Motor neuron (in vitro differentiated cells): ENCODE measurements around the gene EIF5A. TPM values are rescaled to one million over a fixed set of nuclear protein-coding genes. Genes with fewer than 3 reads are reported as not detected.

Experiments used
- ATAC-seq, 8 experiments: fragments of 200-7000 bp; cut with Tn5 transposase; replicated peaks in 6 of 8; 2 replicates each; pipeline ENCODE4 v1.8.0; 2021; ENCODE audit warnings: mild to moderate bottlenecking in 8 of 8, moderate library complexity in 8 of 8
- H3K27ac ChIP-seq, 2 donors: fragments of 250-450 bp; sonication (Bioruptor Pico); 2 replicates each; pipeline ENCODE4 v1.9.0; 2021; ENCODE audit warnings: antibody characterized with exemption in 2 of 2, mild to moderate bottlenecking in 2 of 2, moderate library complexity in 1 of 2
- H3K4me1 ChIP-seq, 2 donors: fragments of 250-450 bp; sonication (Bioruptor Pico); replicated peaks in 1 of 2; 2 replicates each; pipeline ENCODE4 v1.6.1; 2021; ENCODE audit warnings: antibody characterized with exemption in 2 of 2, mild to moderate bottlenecking in 2 of 2, moderate library complexity in 1 of 2
- H3K4me3 ChIP-seq, 5 donors: fragments of 250-450 bp; sonication (Bioruptor Pico); 2 replicates each; pipeline ENCODE4 v1.9.0; 2021; ENCODE audit warnings: antibody characterized with exemption in 5 of 5, mild to moderate bottlenecking in 5 of 5, moderate library complexity in 4 of 5
- WGBS, 10 experiments: fragments of 450-650 bp; shearing (Covaris generic); methylation state at CpG; one replicate each; pipeline ENCODE4 v1.0.0; 2022; 5-methylcytosine and 5-hydroxymethylcytosine counted together
- in situ Hi-C, 9 experiments: fragments of 400-800 bp; cut with MboI; loops; one replicate each; pipeline ENCODE4 v1.15.0; 2021; ENCODE audit warnings: low sequenced_read_pairs in 9 of 9, low pct_unique_long_range_greater_than_20kb in 2 of 9; ENCODE audit not compliant: unreplicated experiment in 9 of 9
- total RNA-seq, 8 experiments: library from RNA; unstranded; fragments of 300-600 nt; gene quantifications; 2 replicates each; pipeline versions ENCODE4 v1.2.3 to v1.2.4, GENCODE V29; 2022

EIF5A gene
- total RNA-seq, 8 experiments from 2014 or later = 104 to 785 (median 231) TPM

DNA sequence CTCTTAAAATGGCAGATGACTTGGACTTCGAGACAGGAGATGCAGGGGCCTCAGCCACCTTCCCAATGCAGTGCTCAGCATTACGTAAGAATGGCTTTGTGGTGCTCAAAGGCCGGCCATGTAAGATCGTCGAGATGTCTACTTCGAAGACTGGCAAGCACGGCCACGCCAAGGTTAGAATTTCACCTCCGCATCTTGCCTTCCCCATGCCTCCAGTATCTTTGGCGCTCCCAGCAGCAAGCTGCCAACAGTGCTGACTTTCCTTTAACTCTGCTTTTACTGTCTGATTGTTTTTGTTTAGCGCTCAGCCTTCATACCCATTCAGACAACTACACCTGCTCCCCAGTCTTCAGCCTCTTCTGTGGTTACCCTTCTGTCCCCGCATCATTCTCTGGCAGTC lies 2.2 kb downstream of the EIF5A start:
- Histone ChIP-seq H3K27ac (no peak overlapping the region), H3K4me1 (peaks cover 17 to 22% of the 10 kb centered on the region in 2 donors), H3K4me3 (peak overlapping the region in 1 of 5 donors; percentile 83)
- ATAC-seq = no peak
- 80 to 100% (median 95%) methylated on average over 1 to 9 of the region's 12 CpGs; no CpG with 5 or more reads in 1 of the 10 experiments for WGBS, 10 experiments
- in situ Hi-C loops = no loop called here

DNA sequence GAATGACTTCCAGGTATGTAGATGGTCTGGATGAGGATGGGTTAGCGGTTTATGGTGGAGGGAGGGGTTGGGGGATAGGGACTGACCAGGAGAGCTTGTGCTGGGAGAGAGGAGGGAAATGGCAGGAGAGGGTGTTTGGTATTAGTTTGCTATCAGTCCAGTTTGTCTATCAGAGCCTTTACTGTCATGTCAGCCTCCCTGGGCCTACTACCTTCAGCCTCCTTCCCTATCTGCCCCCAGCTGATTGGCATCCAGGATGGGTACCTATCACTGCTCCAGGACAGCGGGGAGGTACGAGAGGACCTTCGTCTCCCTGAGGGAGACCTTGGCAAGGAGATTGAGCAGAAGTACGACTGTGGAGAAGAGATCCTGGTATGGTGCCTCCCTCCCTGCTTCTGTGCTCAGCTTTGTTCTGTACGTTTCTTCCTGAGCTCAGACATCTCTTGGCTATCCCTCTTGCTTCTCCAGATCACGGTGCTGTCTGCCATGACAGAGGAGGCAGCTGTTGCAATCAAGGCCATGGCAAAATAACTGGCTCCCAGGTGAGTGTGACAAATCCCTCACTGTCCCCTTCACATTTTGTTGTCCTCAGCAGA lies 3.8 kb downstream of the EIF5A start:
- 60 to 100% (median 86%) methylated on average over 1 to 5 of the region's 7 CpGs; no CpG with 5 or more reads in 4 of the 10 experiments for WGBS, 10 experiments
- in situ Hi-C loops = no loop called here
- H3K27ac ChIP-seq = no peak overlapping the region
- no peak for ATAC-seq
- no peak overlapping the region for H3K4me3 ChIP-seq
- H3K4me1 ChIP-seq = peaks cover 22 to 24% of the 10 kb centered on the region in 2 donors

DNA sequence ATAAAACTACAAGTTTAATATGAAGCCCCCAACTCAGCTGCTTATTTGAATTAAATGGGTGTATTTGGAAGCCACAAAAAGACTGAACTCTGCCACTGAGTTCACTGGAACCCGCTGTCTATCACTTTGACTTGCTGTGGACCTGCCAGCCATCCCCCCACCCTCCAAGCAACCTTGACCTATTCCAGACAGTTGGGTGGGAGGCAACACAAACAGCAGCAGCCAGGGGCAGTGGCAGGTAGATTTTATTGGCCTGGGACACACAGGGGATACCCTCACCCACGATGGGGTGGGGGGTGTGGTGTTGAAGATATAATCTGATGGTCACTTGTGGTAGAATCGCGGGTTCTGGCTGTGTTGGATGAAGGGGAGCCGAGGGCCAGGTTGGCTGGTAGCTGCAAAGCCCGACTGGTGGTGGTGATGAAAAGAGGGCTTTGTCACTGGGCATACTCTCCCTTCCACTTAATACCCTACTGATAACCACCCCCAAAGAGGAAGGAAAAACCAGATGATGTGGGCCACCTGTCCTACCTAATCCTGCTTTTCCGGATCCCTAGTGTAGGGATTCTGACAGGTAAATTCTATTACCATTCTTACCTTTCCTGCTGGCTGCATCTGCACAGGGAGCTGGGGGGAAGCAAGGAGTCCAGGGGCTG lies 5.1 kb downstream of the EIF5A start:
- WGBS, 10 experiments = 67 to 100% (median 93%) methylated on average over 1 to 3 of the region's 7 CpGs; no CpG with 5 or more reads in 3 of the 10 experiments
- H3K4me1 ChIP-seq = peaks cover 22% of the 10 kb centered on the region in 2 donors
- in situ Hi-C loops = no loop called here
- H3K27ac ChIP-seq = no peak overlapping the region
- no peak for ATAC-seq
- H3K4me3 ChIP-seq = no peak overlapping the region

DNA sequence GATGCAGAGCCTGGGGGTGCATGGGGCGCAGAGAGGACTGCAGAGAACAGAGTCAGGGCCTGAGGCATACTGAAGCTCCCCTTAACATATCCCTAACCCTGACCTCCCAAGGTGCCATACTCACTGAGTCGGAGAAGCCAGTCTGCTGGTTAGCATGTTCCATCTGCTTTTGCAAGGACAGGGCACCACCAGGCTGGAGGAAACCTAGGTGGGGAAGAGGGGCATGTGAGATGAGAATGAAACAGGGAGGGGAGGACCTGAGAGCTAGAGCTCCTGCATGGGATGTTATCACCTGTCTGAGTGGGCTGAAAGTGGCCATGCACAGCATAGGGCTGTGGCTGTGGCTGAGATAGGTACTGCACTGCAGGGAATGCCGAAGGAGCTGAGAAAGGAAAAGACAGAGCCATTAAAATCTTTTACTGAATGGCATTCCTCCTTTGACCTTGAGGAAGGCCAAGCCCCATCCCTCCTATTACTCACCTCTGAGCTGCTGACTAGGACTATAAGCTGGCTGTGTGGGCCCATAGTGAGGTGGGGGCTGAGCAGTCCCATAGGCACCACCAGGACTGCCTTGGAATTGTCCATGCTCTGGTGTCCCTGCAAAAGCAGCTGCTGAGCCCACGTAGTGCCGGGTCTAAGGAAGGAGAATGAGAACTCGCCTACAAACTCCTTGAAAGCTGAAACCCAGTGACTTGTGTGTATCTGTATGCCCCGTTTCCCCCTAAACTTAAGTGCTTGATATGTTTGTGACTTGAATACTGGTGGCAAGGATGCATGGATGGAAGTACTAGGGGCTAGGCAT lies 5.9 kb downstream of the EIF5A start:
- Histone ChIP-seq H3K27ac (no peak overlapping the region), H3K4me3 (peak overlapping the region in 1 of 5 donors; percentile 89), H3K4me1 (peaks cover 22% of the 10 kb centered on the region in 2 donors)
- peak in 2 of 8 experiments; percentile 0 to 2 for ATAC-seq
- in situ Hi-C loops = no loop called here
- 60 to 100% (median 90%) methylated on average over 1 to 3 of the region's 7 CpGs; no CpG with 5 or more reads in 5 of the 10 experiments for WGBS, 10 experiments

DNA sequence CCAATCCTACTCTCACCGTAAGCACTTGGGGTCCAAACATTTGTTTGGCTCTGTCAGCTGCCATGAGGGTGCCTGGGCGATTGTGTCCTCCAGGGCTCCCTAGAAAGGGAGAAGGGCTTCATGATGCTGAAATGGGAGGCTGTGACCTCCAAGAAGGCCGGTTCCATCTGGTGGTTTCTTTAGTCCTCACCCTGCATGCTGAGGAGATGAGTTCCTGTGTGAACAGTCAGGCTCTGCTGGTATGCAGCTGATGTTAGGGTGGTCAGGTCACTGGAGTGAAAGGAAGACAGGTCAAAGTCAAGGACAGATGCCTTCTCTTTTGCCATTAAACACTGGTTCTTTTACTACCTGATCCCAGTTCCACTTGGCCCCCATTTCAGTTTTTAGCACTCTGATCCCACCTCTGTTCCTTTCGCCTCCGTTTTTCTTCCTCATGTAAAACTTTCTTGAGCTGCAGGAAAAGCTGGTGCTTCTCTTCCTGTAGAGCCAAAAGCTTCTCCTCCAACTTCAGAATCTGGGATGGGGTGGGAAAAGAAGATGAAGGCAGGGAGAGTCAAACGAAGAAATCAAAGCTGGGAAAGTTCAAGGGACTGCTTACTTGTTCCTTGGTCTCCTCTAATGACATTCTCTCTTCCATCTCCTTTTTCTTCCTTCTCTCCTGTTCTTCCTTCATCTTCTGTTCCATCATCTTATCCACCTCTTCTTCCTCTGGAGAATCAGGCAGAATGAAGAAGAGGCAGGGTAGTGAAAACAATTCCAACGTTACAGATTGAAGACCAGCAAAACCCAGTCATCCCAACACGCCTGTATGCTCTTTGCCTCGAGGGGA lies 6.7 kb downstream of the EIF5A start:
- in situ Hi-C loops = no loop called here
- no peak for ATAC-seq
- WGBS, 10 experiments = 0 to 100% (median 41%) methylated on average over 2 to 8 of the region's 9 CpGs
- peaks cover 17 to 20% of the 10 kb centered on the region in 2 donors for H3K4me1 ChIP-seq
- H3K4me3 ChIP-seq = peak overlapping the region; percentile 71 to 97 (median 89)
- H3K27ac ChIP-seq = peak overlapping the region; percentile 91 to 96

DNA sequence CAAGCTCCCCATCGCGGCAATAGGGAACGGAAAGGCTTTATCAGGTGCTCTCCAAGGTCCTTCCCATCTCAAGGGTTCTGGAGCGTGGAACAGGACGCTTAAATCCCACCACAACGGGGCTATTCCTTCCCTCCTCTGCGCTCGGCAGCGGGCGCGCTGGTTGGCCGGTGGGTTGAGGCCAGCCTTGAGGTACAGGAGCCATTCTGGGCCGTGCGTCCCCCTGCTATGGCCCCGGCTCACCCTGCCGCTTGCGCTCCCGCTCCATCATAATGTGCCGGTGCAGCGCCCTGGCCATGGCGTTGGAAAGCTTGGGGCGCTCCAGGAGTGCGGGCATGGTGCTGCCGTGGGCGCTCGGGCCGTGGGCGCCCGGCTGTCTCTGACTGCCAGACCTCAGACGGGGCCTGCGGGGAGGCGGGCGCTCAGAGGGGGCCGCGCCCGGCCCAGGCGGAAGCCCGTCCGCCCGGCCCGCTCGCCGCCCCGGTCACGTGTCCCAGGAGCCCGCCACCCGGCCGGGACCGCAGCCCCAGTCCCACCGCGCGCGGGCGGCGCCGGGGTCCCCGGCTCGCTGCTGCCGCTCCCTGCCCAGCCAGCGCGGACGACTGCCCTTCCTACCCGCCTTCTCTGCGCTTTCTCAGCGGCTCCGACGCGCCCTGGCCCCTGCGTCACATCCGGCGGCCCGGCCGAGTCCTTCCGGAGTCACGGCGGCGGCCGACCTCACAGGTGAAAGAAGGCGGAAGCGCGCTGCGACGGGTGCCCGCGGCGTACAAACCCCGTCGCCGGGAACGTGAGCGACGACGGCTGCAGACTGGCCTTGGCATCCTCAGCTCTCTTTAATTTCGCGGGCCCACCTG lies 7.5 kb downstream of the EIF5A start, which contains the start of gene GPS2:
Gene GPS2, minus strand, starts transcription at position 642 of the 851 bp plus-strand sequence. Its CDS starts 308 bp downstream, at position 334.
- H3K4me3 ChIP-seq = peak within 1 kb of the TSS; percentile 71 to 97 (median 89)
- 0 to 8% (median 2%) methylated on average over 2 to 36 of the region's 95 CpGs; no CpG with 5 or more reads in 3 of the 10 experiments for WGBS, 10 experiments
- peaks cover 13 to 14% of the 10 kb centered on the region in 2 donors for H3K4me1 ChIP-seq
- ATAC-seq = peak; percentile 78 to 91 (median 87)
- H3K27ac ChIP-seq = peak within 1 kb of the TSS; percentile 91 to 96
- in situ Hi-C loops = no loop called here

DNA sequence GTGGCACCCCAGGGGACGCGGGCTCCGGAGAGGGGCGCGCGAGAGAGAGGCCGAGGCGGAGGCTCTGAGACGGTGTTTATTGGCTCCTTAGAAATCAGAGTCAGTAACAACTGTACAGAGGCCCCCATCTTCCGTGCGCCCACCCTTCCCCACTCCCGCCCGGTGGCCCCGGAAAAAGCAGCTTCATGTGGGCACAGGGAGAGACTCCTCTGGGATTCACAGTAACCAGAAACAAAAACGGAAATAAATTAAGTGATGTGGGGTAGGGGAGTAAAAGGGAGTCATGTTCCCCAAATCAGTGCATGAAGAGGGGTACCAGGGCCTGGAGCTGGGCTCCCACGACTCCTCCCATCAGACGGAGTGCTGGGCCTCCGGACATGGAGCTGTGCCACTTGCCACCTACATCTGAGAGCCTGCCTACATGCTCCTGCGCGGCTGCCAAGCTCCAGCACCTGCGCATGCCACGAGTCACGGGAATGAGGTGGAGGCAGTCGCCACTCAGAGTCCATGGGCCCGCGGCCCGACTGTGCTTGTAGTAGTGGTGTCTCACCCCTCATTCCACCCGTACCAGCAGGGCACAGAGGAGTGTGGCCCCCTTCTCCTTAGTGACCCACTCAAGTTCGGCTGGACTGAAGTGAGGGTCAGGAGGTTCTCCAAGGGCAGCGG lies 8.3 kb downstream of the EIF5A start:
- peak in 1 of 8 experiments; percentile 1 for ATAC-seq
- peaks cover 13 to 14% of the 10 kb centered on the region in 2 donors for H3K4me1 ChIP-seq
- peak overlapping the region; percentile 71 to 97 (median 89) for H3K4me3 ChIP-seq
- in situ Hi-C loops = no loop called here
- WGBS, 10 experiments = 0 to 90% (median 40%) methylated on average over 1 to 12 of the region's 30 CpGs; no CpG with 5 or more reads in 3 of the 10 experiments
- peak overlapping the region; percentile 91 to 96 for H3K27ac ChIP-seq

DNA sequence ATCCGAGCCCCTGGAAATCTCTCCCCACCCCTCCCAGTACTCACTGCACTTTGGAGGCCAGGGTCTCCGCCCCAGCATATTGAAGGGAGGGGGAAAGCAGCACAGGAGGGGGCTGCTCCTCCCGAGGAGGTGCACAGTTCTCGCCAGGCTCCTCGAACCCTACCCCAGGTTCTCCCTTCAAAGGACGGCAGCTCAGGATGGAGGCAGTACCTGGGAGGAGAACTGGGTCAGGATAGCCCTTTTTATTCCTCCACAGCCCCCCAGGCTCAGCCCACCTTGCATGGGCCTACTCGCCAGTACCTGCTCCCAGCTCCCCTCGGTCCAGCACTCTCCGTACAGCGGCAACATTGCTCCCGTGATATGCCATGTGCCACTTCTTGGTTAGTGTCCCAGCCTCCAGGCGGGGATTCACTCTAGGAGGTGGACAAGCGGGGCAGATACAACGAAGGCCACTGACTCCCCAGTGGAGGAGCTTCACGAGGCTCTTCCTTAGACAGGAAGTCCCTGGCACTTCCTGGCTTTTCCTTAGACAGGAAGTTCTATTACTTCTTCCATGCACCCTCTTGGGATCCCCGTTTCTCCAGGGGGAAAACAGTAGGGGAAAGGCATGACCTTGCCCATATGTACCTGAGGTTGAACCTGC lies 9.9 kb downstream of the EIF5A start:
- in situ Hi-C loops = no loop called here
- peaks cover 13 to 14% of the 10 kb centered on the region in 2 donors for H3K4me1 ChIP-seq
- ATAC-seq = no peak
- WGBS, 10 experiments = 43 to 96% (median 83%) methylated on average over 1 to 9 of the region's 16 CpGs; no CpG with 5 or more reads in 5 of the 10 experiments
- no peak overlapping the region for H3K4me3 ChIP-seq
- H3K27ac ChIP-seq = no peak overlapping the region

DNA sequence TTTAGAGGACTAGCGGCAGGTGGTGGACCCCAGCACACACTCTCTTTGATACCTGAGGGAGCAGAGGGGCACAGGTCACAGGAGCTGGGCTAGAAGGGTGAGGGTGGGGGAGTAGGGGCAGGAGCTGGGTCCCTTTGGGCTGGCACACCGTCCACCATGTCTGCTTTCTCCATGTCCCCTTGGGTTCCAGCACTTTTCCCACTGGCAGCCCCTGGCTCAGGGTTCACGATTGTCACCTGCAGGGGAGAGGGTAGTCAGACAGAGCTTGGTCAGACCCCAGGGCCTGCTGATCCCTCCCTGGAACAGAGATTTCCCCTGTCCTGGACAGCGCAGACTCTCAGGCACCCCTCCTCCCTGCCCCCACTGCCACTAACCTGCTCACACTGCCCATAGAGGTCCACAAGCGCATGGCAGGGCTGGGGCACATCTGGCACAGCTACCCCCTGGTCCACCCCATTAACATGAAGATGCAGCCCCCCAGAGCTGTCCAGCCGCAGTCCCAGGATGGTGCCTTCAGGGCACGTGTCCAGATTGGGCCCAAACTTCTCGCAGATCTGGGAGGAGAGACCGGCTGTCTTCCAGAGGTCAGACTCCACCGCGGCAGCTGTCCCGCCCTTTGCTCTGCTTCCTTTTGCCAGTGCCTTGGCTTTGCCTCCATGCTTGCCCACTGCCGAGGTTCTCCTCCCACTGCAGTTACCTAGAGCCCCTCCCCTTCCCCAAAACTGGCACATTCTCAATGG lies 10.9 kb downstream of the EIF5A start:
- H3K27ac ChIP-seq = no peak overlapping the region
- ATAC-seq = no peak
- WGBS, 10 experiments = 40 to 100% (median 93%) methylated on average over 1 to 4 of the region's 13 CpGs; no CpG with 5 or more reads in 5 of the 10 experiments
- no peak overlapping the region for H3K4me3 ChIP-seq
- peaks cover 13 to 14% of the 10 kb centered on the region in 2 donors for H3K4me1 ChIP-seq
- in situ Hi-C loops = no loop called here

DNA sequence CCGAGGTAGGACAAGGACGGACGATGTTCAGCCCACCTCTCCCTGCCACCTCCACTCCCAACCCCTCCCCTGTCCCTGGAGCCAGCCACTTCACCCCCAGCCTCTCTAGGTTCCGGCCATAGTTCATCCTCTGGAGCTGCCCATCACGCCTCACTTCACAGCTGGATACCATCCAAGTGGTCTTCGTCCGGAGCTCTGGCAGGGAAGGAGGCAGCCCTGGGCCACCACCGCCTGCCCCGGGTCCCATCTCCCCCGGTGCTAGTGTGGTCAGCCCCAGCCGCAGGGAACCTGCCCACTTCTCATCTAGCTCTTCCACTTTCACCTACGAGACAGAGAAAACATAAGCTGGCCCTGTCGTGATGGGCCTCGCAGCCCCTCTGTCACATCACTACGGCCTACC lies 14.0 kb downstream of the EIF5A start:
- in situ Hi-C loops = no loop called here
- 80 to 88% (median 84%) methylated on average over 3 to 8 of the region's 15 CpGs; no CpG with 5 or more reads in 7 of the 10 experiments for WGBS, 10 experiments
- ATAC-seq = no peak
- Histone ChIP-seq H3K4me3 (no peak overlapping the region), H3K4me1 (no peaks in the 10 kb centered on the region), H3K27ac (no peak overlapping the region)
